HepG2 (cell line): Measurements from ENCODE around the gene COA5. TPM values are rescaled to one million over a fixed set of nuclear protein-coding genes. Genes with fewer than 3 reads are reported as not detected.

Experiments used
- ZNF7 ChIP-seq: IDR thresholded peaks from 2 replicates; pipeline ENCODE4 v1.6.1; 2016; ENCODE audit warnings: missing biosample characterization, missing genetic modification reagents
- ZNF782 ChIP-seq: sonication (generic); formaldehyde crosslinking; IDR thresholded peaks from 2 replicates; pipeline ENCODE4 v1.4.0; 2020; ENCODE audit warnings: missing genetic modification reagents, mild to moderate bottlenecking, borderline replicate concordance
- polyA plus RNA-seq, 8 experiments: library from polyadenylated mRNA; depleted of rRNA in 3 of 8; stranded (reverse) in 7 of 8; unstranded in 1 of 8; fragments of >200 nt; fragmentation: Illumina TruSeq in 4 of 8; extraction: Trizol in 4 of 8; gene quantifications; 2 replicates each; pipeline versions ENCODE4 v1.2.1 to v1.2.3, GENCODE V29; 2011 to 2016; ENCODE audit warnings: low read depth in 4 of 8, missing spikeins in 1 of 8, mixed read lengths in 1 of 8; ENCODE audit not compliant: insufficient read depth in 1 of 8
- total RNA-seq, 5 experiments: library from RNA; depleted of rRNA; stranded (reverse); fragments of >200 nt; fragmentation: Illumina TruSeq; extraction: Trizol; gene quantifications; 2 replicates each; pipeline ENCODE4 v1.2.3, GENCODE V29; 2016; ENCODE audit warnings: low read depth in 1 of 5
- TF ChIP-seq, protein P1 (sequence below), 2 experiments: sonication (generic) in 1 of 2; formaldehyde crosslinking in 1 of 2; IDR thresholded peaks; 2 replicates each; pipeline versions ENCODE4 v1.6.1 to v1.9.0; 2014 to 2022; ENCODE audit warnings: antibody characterized with exemption in 1 of 2, borderline replicate concordance in 1 of 2, inconsistent platforms in 1 of 2, low read depth in 1 of 2, missing genetic modification reagents in 1 of 2
- TF ChIP-seq, protein P2 (sequence below): sonication (generic); formaldehyde crosslinking; IDR thresholded peaks from 2 replicates; pipeline ENCODE4 v1.5.0; 2020; ENCODE audit warnings: mild to moderate bottlenecking, low read depth, missing genetic modification reagents, borderline replicate concordance

COA5 gene
- total and polyA plus RNA-seq, 2 of the 13 experiments (the other 11 are each of a cell fraction or from before 2014, with no cell fraction given) = 43.6 to 64.5 TPM

DNA sequence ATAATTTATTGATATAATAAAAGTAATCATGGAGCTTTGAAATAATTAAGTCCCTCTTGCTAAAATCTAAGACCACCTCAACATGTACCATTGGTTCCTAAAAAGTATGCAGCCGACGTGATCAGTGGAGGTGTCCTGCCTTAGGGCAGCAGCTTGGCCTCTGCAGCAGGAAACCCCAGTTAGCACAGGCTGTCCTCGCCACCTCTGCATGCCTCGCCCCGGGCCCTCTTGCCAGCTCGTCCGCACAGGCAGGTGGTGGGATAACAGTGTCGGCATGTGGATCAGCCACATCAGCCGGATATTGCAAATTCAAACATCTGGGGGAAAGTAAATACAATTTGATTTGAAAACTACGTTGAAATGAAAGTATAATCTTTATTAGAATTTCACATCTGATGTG is 22.9 kb downstream of the COA5 start (continued):
- TF ChIP-seq, protein P1, sequence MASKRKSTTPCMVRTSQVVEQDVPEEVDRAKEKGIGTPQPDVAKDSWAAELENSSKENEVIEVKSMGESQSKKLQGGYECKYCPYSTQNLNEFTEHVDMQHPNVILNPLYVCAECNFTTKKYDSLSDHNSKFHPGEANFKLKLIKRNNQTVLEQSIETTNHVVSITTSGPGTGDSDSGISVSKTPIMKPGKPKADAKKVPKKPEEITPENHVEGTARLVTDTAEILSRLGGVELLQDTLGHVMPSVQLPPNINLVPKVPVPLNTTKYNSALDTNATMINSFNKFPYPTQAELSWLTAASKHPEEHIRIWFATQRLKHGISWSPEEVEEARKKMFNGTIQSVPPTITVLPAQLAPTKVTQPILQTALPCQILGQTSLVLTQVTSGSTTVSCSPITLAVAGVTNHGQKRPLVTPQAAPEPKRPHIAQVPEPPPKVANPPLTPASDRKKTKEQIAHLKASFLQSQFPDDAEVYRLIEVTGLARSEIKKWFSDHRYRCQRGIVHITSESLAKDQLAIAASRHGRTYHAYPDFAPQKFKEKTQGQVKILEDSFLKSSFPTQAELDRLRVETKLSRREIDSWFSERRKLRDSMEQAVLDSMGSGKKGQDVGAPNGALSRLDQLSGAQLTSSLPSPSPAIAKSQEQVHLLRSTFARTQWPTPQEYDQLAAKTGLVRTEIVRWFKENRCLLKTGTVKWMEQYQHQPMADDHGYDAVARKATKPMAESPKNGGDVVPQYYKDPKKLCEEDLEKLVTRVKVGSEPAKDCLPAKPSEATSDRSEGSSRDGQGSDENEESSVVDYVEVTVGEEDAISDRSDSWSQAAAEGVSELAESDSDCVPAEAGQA (IDR thresholded peaks at IDR 0.05; ENCODE audit: low read depth) = no peak
- TF ChIP-seq, protein P1 (CRISPR knock-in tag; IDR thresholded peaks at IDR 0.05; ENCODE audit: borderline replicate concordance) = no peak
- TF ChIP-seq, protein P2, sequence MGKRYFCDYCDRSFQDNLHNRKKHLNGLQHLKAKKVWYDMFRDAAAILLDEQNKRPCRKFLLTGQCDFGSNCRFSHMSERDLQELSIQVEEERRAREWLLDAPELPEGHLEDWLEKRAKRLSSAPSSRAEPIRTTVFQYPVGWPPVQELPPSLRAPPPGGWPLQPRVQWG (CRISPR knock-in tag) = no peak
- no peak for TF ChIP-seq ZNF7 (CRISPR knock-in tag)
- no peak for TF ChIP-seq ZNF782
- TF ChIP-seq, all 625 proteins: peak for 0
